Right lobe of liver (tissue), 6 donors: ENCODE results near the gene PYGB. TPM values are rescaled to one million over a fixed set of nuclear protein-coding genes. Genes with fewer than 3 reads are reported as not detected.

Experiments
- ATAC-seq, 4 donors: fragments of 200-7000 bp; cut with Tn5 transposase; one replicate each; pipeline ENCODE4 v1.9.1; 2020; ENCODE audit warnings: mild to moderate bottlenecking in 4 of 4, moderate library complexity in 4 of 4
- DNase-seq, 3 donors: peaks; one replicate each; pipeline ENCODE4 v3.0.0-alpha.2; 2020
- H3K27ac ChIP-seq, 3 donors: fragments of 200-600 bp; one replicate each; pipeline ENCODE4 v1.8.0; 2022
- H3K27me3 ChIP-seq, 2 donors: fragments of 200-600 bp; one replicate each; pipeline ENCODE4 v1.8.0; 2022
- H3K36me3 ChIP-seq, 4 donors: fragments of 200-600 bp; sonication (generic) in 1 of 4; one replicate each; pipeline versions ENCODE4 v1.5.1 to v1.8.0; 2017 to 2022; ENCODE audit warnings: control low read depth in 1 of 4
- H3K4me1 ChIP-seq, 4 donors: fragments of 200-600 bp; sonication (generic) in 1 of 4; one replicate each; pipeline versions ENCODE4 v1.5.1 to v1.8.0; 2017 to 2022; ENCODE audit warnings: control low read depth in 1 of 4
- H3K4me3 ChIP-seq, 3 donors: fragments of 200-600 bp; one replicate each; pipeline ENCODE4 v1.8.0; 2022
- H3K9me3 ChIP-seq, 4 donors: fragments of 200-600 bp; sonication (generic) in 1 of 4; one replicate each; pipeline versions ENCODE4 v1.5.1 to v1.8.0; 2017 to 2022; ENCODE audit warnings: control low read depth in 1 of 4
- CTCF ChIP-seq, 4 donors: fragments of 200-600 bp in 3 of 4; fragments of 450-650 bp in 1 of 4; IDR thresholded peaks; one replicate each; pipeline versions ENCODE4 v1.5.1 to v1.8.0; 2016 to 2022; ENCODE audit warnings: antibody characterized with exemption in 4 of 4, mild to moderate bottlenecking in 2 of 4
- POLR2A ChIP-seq: fragments of 450-650 bp; IDR thresholded peaks from one replicate; pipeline ENCODE4 v1.6.1; 2017; ENCODE audit warnings: antibody characterized with exemption, mild to moderate bottlenecking
- WGBS: methylation state at CpG from one replicate; pipeline ENCODE4 v1.1.6; 2018; ENCODE audit warnings: low coverage, low lambda C conversion rate; ENCODE audit not compliant: insufficient coverage; ENCODE audit errors: missing lambda C conversion rate; 5-methylcytosine and 5-hydroxymethylcytosine counted together
- intact Hi-C, 2 donors: fragments of 100-400 bp; cut with DNase I; formaldehyde crosslinking; loops; one replicate each; pipeline versions ENCODE4 v1.11.2 to v1.14.1; 2022
- total RNA-seq, 6 experiments: library from RNA; depleted of rRNA in 2 of 6; stranded (reverse); fragments of >200 nt in 2 of 6; fragmentation: NEBNext Ultra II Directional in 3 of 6; extraction: Animal tissue kit (Norgen Biotek cat#: 25700) in 3 of 6; gene quantifications; one replicate each; pipeline versions ENCODE4 v1.1.0 to v1.2.4, GENCODE V29; 2016 to 2023
- donor health status: DM: no; HTN: yes; CAD: no.
- donor health status: DM: no; HTN: no; CAD: no.
- donor health status: DM: no; HTN: no; CAD: no.
- donor health status: DM: no; HTN: yes; CAD: no.
- donor health status: DM: no; HTN: yes; CAD: no.

PYGB gene
- total RNA-seq, 6 experiments from 2014 or later, result 6.6 to 27.4 (median 13.2) TPM

GRCh38 chr20:25252230-25252651, 4.4 kb downstream of the PYGB start:
- Histone ChIP-seq H3K4me3 (no peak overlapping the region), H3K4me1 (peaks cover 0 to 16% (median 8%) of the 10 kb centered on the region in 4 donors), H3K27me3 (no peaks in the 10 kb centered on the region), H3K27ac (no peak overlapping the region), H3K36me3 (no peaks in the 10 kb centered on the region), H3K9me3 (no peaks in the 10 kb centered on the region)
- 87% methylated on average over 3 of the region's 6 CpGs for WGBS
- no peak for TF ChIP-seq POLR2A
- no peak for TF ChIP-seq CTCF (IDR thresholded peaks at IDR 0.05)
- intact Hi-C loops, result no loop called here
- DNase-seq (no peak), ATAC-seq (no peak)

DNA sequence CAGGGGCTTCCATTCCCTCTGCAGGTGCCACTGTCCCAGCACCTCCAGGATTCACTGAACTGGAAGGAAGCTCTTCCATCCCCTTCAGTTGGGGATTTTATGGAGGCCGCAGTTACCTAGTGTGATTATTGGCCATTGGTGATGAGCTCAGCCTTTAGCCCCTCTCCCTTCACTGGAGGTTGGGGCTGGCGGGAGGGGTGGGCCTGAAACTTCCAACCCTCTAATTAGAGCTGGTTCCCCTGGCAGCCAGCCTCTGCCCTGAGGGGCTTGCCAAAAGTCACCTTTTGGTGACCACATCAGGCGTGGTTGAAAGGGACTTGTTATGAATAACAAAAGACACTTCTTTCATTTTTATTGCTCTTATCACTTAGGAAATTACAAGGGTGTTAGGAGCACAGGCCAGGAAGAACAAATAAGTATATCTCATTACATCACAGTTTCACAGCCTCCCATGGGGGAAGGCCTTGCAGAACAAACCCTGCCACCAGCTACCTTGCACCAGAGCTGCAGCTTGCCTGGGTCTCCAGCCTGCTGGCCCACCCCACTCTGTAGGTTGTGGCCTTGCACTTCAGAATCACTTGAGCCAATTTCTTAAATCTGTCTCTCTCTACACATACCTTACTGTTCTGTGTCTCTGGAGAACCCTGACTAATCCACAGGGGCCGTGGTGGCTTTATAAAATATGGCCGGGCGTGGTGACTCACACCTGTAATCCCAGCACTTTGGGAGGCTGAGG, 5.0 kb downstream of the PYGB start:
- TF ChIP-seq CTCF (IDR thresholded peaks at IDR 0.05), result no peak
- DNase-seq (no peak), ATAC-seq (no peak)
- H3K27me3 ChIP-seq, result no peaks in the 10 kb centered on the region
- WGBS, result 80% methylated on average over 1 of the region's 6 CpGs
- peaks cover 0 to 16% (median 8%) of the 10 kb centered on the region in 4 donors for H3K4me1 ChIP-seq
- H3K27ac ChIP-seq, result no peak overlapping the region
- intact Hi-C loops, result no loop called here
- H3K4me3 ChIP-seq, result no peak overlapping the region
- H3K36me3 ChIP-seq, result no peaks in the 10 kb centered on the region
- H3K9me3 ChIP-seq, result no peaks in the 10 kb centered on the region

DNA sequence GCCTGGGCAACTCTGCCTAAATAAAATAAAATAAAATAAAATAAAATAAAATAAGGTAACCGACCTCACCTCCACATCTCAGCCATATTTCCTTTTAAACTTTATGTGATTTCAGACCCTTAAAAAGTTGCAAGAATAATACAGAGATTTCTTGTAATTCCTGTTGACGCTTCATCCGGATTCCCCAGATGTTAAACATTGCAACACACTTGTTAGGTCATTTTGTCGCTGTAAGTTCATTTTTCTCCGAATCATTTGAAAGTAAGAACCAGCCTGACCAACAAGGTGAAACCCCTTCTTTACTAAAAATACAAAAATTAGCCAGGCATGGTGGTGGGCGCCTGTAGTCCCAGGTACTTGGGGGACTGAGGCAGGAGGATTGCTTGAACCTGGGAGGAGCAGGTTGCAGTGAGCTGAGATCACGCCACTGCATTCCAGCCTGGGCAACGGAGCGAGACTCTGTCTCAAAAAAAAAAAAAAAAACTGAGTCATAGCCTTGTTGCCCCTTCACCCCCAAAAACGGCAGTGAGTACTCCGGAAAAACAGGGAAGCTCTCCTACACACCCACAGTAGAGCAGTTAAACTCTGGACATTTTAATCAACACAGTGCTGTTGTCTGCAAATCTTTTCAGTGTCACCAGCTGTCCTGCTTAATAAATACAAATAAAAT, 5.9 kb downstream of the PYGB start:
- intact Hi-C loops, result no loop called here
- no peak for ATAC-seq
- no peak for TF ChIP-seq POLR2A
- no peaks in the 10 kb centered on the region for H3K9me3 ChIP-seq
- H3K4me1 ChIP-seq, result peaks cover 0 to 16% (median 7%) of the 10 kb centered on the region in 4 donors
- no peaks in the 10 kb centered on the region for H3K27me3 ChIP-seq
- no peak overlapping the region for H3K27ac ChIP-seq
- H3K4me3 ChIP-seq, result no peak overlapping the region
- WGBS, result 58% methylated on average over 11 of the region's 11 CpGs
- H3K36me3 ChIP-seq, result no peaks in the 10 kb centered on the region
- DNase-seq, result no peak

- H3K4me1 ChIP-seq, result peaks cover 0 to 16% (median 6%) of the 10 kb centered on the region in 4 donors
- H3K27me3 ChIP-seq, result no peaks in the 10 kb centered on the region
- no peak overlapping the region for H3K4me3 ChIP-seq
- no peaks in the 10 kb centered on the region for H3K9me3 ChIP-seq
- H3K36me3 ChIP-seq, result no peaks in the 10 kb centered on the region
- ATAC-seq (no peak), DNase-seq (no peak)
- 71% methylated on average over 5 of the region's 5 CpGs for WGBS
- intact Hi-C loops, result no loop called here
- H3K27ac ChIP-seq, result no peak overlapping the region
- no peak for TF ChIP-seq POLR2A
- TF ChIP-seq CTCF (IDR thresholded peaks at IDR 0.05), result no peak
These were observed 6.7 kb downstream of the PYGB start for GRCh38 chr20:25254571-25254970.

DNA sequence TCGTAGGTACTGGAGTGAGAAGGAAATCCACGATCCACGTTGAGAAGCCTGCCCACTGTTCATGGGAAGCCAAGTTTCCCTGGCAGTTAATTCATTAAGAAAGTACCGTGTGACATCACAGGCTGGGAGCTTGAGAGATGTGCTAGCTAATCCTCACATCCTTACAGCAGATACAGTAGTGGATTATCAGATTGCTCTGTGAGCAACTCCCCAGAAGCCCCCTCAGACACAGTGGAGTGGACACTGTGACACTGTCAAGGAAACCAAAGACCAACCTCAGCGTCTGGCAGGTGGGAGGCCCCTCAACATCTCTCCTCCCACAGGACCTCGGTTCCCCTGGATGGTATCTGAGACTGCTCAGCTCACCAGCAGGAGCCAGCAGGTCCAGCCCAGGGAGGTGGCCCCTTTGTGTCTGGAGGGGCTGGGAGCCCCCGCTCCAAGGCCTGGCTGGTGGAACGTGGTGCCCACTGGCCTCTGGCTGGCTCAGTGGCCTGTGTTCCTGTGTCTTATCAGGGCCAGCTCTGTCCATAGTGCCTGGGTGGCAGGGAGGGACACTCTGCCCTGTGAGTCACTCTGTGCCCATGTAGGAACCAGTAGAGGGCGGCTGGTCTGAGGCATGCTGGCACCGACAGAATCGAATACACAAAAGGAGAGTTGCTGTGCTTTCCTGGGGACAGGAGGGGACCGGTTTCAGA, 7.2 kb downstream of the PYGB start:
- peaks cover 0 to 16% (median 6%) of the 10 kb centered on the region in 4 donors for H3K4me1 ChIP-seq

More for the DNA sequence above, 7.2 kb downstream of the PYGB start:
- intact Hi-C loops, result no loop called here
- H3K27me3 ChIP-seq, result no peaks in the 10 kb centered on the region
- H3K9me3 ChIP-seq, result no peaks in the 10 kb centered on the region
- DNase-seq, result peak in 2 of 3 donors; percentile 71 to 79
- peak in 2 of 4 donors; percentile 13 to 14 for TF ChIP-seq CTCF (IDR thresholded peaks at IDR 0.05)
- peak; percentile 67 for TF ChIP-seq POLR2A
- peak overlapping the region in 1 of 3 donors; percentile 43 for H3K27ac ChIP-seq
- no peak overlapping the region for H3K4me3 ChIP-seq
- 61% methylated on average over 7 of the region's 12 CpGs for WGBS
- ATAC-seq, result peak; percentile 68 to 98 (median 91)
- no peaks in the 10 kb centered on the region for H3K36me3 ChIP-seq
